HG03558 (cell line): ENCODE data around the gene DRAP1.
"Not testable (repeated sequence)": the region's sequence is repeated elsewhere in the genome, so short reads cannot be mapped to it uniquely, and the experiment has no call there.

Experiments
- ATAC-seq: cut with Tn5 transposase; IDR thresholded peaks from one replicate; pipeline ENCODE4 v1.9.1; 2021; ENCODE audit warnings: moderate number of reproducible peaks; ENCODE audit not compliant: unreplicated experiment; ENCODE audit errors: extremely low read depth

Gene DRAP1

DNA sequence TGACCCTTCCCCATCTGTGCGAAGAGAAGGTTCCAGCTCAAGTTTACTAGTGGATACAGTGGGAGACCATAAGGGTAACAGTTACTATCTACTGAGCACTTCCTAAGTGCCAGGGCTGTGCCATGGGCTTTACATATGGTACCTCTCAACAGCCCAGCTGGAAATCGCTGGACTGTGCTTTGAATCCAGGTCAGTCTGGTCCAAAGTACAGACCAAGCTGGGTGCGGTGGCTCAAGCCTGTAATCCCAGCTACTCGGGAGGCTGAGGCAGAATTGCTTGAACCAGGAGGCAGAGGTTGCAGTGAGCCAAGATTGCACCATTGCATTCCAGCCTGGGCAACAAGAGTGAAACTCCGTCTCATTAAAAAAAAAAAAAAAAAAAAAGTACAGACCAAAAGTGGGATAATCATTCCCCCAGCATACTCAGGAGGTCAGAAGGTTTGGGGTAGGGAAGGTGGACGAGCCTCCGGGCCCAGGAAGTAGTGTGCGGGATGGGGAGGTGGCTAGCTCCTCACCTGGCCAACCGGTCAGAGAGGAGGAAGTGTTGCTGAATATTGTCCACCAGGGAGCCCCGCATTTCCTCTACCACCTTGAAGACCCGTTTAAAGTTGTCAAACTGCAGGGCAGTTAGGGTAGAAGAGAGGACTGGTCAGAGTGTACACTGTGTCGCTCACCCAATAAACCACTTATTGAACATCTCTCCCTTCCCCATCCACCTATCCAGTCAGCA is 33.3 kb upstream of the DRAP1 start:
- no peak for ATAC-seq

DNA sequence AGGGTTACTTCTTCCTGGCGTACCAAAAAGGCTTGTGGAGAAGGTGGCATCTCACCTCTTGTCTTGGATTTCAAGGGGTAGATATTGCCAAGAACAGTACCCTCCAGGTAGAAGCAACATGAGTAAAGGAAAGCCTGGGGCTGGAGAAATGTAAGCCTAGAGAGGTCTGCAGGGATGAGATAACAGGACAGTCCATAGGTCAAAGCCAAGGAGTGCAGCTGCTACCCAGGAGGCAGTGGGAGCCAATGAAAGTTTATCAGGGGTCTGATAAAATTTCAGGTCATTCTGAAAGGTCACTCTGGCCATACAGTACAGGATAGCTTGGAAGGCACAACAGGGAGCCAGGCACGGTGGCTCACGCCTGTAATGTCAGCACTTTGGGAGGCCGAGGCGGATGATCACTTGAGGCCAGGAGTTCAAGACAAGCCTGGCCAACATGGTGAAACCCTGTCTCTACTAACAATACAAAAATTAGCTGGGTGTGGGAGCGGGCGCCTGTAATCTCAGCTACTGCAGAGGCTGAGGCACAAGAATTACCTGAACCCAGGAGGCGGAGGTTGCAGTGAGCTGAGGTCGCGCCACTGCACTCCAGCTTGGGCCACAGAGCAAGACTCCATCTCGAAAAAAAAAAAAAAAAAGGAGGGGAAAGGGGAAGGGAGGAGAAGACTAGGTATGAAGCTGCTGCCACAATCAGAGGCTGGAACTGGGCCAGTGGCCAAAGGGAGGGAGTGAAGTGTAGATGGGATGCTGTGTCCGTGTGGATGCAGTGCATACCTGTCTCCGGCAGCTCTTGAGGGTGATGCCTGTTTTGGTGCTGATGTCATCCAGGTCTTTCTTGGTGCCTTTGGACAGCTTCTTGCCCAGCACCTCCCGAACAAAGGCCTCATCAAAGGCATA is 32.2 kb upstream of the DRAP1 start:
- ATAC-seq = no peak

DNA sequence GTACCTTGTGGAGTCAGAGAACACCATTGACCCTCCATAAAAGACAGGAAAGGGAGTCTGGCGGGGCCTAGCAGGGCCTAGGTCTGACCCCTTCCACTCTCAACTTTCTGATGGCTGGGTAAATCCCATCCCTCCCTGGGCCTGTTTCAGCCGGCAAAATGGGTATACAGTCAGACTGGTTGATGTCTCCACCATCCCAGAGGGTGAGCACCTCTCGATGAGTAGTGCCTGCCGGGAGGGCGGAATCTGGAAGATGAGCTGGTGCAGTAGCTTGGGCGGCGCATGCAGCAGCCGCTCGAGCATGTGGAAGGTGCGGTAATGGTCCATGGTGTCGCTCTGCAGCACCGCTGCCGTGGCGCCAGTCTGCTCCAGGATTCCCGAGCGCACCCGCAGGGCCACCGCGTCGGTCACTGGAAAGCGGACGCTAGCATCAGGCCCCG is 31.5 kb upstream of the DRAP1 start:
- ATAC-seq = no peak

DNA sequence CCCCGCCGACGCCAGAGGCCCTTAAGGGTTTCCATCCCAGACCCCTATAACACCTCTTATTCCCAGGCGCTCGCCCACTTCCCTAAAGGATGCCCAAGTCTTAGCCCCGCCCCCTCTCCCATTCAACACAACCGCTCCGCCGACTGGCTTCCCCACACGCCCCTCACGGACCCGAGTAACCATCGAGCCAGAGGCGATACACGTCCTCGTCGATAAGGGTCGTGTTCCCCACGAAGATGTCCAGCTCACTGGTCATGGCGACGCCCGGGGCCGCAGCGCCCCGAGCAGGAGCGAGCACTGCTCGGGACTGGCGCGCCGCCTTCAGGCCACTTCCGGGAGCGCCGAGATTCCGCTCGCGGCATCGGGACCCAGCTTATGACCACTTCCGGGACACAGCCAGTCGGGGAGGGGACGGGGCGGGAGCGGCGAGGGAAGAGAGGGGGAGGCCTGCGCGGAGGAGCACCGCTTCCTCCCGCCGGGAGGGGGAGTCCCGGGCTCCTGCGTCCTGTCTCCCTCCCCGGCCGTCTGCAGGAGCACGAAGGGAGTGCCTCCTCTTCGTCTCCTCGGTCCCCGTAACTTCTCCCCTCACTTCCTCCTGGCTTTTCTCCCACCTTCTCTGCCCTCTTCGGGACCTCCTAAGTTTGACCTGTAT is 30.9 kb upstream of the DRAP1 start, which contains the start of gene FIBP:
Gene FIBP, minus strand, starts transcription at position 309 of the 652 bp plus-strand sequence. Its CDS starts 53 bp downstream, at position 256.
- no peak for ATAC-seq

DNA sequence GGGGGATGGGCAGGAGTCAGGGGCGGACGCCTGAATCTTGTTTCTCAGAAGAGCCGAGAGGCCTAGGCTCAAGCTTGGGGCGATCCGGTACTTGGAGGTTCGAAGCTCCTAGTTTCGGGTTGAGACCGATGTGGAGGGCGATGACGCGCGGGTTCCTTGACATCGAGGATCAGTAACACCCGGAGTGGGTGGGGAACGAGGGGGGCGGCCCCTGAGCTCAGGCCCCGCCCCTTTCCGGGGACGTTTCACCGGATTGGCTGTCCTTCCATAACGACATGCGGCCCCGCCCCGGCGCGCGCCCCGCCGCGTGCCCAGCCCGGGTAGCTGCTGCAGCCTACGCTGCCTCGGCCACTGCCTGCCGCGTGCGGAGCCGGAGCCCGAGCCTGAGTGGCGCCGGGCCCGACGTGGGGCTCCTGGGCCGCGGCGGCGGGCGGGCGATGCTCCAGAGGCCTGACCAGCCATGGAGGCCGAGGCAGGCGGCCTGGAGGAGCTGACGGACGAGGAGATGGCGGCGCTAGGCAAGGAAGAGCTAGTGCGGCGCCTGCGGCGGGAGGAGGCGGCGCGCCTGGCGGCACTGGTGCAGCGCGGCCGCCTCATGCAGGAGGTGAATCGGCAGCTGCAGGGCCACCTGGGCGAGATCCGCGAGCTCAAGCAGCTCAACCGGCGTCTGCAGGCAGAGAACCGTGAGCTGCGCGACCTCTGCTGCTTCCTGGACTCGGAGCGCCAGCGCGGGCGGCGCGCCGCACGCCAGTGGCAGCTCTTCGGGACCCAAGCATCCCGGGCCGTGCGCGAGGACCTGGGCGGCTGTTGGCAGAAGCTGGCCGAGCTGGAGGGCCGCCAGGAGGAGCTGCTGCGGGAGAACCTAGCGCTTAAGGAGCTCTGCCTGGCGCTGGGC is 28.7 kb upstream of the DRAP1 start, which contains the start of gene CCDC85B:
Gene CCDC85B, plus strand, starts transcription at position 350 of the 895 bp plus-strand sequence. Its CDS starts 111 bp downstream, at position 461.
- ATAC-seq = no peak

DNA sequence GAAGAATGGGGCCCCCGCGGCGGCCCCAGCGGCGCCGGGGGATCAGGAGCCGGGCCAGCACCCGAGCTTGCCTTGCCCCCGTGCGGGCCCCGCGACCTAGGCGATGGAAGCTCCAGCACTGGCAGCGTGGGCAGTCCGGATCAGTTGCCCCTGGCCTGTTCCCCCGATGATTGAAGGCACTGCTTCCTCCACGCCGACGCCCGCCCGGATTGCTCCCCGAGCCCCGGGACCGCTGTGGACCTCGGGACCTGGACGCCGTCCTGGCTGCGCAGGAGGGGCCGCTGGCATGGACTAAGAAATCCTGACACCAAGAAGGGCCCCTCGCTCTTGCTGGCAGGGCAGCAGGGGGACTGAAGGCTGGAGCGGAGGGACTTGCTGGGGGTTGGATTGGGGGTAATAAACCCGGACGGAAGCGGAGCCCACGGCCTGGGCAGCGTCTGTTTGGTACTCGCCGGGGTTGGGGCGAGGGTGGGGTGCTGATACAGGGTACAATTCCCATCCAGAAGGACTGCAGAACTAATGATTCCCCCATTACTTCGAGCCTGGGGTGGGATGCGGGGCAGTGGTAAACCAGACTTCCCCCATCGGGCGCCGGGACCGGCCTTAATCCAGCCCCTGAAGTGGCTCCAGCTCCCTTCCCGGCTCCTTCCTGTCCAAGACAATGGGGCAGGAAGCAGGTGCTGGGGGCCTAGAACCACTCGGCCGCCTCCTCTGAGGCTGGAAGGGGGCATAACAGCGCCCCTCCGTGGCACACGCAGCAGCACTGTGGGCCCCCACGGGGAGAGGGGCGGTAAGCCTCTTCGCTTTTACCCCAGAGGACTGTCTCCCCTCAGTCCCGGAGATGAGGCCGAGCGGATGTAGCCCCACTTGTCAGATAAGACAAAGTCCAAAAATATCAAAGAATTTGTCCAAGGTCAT is 27.7 kb upstream of the DRAP1 start:
- ATAC-seq = no peak

DNA sequence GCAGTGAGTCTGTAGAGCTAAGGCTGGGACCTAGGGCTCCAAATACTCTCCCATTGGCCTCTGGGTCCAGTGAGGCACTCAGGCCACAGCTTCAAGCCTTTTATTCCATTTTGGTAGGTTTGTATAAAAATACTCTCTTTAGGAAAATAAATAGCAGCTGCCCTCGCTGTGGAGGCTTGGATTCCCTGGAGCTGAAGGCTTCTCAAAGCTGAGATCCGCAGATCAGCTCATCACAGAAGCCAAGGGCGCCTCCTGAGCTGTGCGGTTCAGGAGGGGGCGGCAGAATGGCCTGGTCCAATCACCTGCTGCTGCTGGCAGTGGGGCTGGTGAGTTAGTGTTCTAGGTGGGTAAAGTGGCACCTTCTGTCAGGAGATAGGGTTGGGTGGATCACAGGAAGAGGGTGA is 27.1 kb upstream of the DRAP1 start:
- not testable (repeated sequence) for ATAC-seq

DNA sequence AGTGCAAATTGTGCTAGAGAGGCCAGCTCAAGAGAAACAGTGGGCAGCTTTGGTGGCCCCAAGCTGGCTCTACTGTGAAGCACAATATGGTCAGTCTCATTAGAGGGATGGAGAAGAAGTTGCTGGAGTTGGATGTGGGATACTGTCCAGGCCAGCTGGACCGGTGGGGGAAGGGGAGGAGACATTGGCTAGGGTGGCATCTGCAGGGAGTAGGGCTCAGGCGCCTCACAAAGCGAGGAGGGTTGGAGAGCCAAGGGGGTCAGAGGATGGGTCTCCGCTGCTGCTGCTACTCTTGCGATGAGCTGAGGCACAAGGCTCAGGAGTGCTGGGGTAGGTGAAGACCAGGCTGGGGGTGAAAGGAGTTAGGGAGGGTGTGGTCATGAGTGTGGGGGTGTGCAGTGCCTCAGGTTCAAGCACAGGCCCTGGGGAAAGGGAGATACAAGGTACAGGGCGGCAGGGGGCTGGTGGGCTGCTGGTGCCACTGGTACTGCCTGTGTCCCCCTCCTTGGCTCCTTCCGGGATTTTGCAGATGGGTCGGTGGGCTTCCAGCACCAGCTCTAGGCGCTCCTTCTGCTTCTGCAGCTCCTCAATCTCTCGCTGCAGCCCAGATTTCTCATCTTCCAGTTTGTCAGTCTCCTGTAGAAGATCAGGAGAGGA is 26.4 kb upstream of the DRAP1 start:
- no peak for ATAC-seq

DNA sequence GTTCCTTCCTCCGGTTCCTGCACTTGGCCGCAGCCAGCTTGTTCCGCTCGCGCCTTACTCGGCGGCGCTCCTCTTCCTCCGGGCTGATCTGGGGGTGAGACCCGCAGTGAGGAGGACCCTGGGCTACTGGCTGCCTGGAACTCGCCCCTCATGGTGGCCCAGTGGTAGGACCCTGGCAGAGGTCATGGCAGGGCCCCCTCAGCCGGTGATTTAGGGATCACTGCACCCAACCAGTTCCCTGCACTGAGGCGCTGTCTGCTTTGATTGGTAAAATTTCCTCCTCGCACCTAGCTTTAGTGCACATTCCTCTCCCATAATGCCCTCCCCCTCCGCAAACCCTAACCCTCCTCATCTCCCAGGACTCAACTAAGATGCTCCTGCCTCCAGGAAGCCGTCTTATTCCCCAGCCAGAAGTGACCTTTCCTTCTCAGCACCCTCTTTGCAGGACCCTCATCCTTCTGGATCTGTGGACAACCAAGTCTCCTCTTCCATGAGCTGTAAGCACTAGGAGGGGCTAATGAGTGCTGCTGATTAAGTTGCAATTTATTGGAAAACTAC is 25.1 kb upstream of the DRAP1 start:
- ATAC-seq = no peak

DNA sequence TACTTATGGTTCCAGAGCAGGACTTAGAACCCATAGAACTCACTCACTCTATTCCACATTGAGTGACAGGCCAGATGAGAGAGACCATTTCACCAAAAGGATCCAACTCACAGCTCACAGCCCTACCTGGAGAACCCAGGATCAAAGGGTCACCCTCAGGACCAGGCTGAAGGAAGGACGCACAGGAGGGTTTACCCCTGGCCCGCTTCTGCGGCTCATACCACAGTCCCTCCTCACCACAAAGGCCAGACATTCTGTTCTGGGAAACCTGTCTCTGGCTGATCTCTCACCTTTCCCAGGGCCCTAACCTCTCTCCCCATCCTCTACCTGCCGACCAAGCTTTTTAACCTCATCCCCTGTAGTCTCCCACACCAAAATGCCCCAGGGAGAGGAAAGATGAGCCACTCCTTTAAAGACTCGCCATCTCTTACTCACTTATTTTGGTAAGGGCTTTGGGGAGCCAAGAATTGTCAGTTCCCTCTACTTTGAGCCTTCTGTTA is 23.7 kb upstream of the DRAP1 start:
- ATAC-seq = no peak

DNA sequence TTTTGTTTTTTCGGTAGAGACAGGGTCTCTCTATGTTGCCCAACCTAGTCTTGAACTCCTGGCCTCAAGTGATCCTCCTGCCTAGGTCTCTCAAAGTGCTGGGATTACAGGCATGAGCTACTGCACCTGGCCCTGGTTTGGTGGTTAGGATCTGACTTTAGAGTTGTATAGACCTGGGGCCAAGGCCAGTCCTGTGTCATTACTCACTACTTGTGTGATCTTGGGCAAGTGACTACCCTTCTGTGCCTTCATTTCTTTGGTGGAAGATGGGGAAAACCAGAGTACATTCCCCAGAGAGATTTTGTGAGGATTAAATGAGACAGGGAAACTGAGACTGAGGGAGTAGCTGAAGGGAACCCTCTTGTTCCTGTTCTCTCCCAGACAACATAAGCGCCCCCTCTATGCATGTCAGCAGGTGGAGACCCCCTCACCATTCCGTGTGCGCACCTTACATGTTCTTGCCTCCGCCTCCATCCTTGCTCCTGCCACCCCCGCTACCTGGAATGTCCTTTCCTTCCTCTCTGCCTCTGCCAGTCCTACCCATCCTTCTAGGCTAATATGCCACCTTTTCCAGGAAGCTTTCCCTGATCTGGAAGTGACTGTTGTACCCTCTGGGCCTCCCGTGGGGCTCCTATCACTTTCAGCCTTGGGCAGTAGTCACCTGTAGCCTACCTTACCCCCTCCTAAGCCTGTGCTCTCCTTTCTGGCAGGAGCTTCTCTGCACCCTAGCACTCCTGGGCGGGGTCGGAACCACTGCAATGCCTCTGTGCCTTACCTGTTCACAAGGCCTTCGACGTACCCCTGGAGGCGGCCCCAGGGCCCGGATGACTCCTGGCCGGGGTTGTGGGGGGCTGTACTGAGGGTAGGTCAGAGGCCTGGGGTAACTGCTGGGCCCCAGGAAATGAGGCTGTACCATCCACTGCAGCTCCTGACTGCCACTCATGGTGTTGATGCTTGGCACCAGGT is 22.9 kb upstream of the DRAP1 start:
- ATAC-seq = no peak

DNA sequence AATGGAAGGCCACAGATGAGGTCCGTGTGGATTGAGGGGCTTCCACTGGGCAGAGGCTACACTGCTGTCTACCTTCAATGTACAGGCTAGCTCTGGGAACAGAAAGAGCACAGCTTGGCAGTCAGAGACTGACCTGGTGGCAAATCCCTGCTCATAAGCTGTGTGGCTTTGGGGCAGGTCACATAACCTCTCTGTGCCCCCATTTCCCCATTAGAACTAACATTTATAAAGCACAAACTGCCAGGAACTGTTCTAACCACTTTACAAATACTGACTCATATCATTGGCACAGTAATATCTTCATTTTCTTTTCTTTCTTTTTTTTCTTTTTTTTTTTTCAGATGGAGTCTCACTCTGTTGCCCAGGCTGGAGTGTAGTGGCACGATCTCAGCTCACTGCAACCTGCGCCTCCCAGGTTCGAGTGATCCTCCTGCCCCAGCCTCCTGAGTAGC is 22.2 kb upstream of the DRAP1 start:
- no peak for ATAC-seq

DNA sequence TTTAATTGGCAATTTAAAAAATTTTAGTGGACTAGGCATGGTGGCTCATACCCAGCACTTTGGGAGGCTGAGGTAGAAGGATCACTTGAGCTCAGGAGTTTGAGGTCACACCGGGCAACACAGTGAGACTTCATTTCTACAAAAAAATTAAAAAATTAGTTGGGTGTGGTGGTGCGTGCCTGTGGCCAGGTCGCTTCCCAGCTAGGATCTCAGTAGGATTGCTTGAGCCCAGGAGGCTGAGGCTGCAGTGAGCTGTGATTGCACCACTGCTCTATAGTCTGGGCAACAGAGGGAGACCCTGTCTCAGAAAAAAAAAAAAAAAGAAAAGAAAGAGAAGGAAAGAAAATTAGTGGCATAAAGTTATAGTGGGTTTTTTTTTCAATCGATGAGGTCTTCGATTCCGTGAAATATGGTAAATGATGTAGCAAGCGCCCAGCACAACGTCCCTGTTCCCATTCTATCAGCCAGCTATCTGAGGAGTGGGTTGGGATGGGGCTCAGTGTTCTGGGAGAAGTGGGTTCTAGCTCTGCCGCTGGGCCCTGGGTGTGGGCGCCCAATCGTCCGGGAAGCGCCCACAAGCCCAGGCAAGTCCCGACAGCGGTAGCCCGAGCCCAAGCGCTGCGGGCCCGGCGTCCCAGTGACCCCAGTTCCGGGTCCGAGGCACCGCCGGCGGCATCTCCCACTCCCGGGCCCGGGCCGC is 20.4 kb upstream of the DRAP1 start:
- no peak for ATAC-seq

DNA sequence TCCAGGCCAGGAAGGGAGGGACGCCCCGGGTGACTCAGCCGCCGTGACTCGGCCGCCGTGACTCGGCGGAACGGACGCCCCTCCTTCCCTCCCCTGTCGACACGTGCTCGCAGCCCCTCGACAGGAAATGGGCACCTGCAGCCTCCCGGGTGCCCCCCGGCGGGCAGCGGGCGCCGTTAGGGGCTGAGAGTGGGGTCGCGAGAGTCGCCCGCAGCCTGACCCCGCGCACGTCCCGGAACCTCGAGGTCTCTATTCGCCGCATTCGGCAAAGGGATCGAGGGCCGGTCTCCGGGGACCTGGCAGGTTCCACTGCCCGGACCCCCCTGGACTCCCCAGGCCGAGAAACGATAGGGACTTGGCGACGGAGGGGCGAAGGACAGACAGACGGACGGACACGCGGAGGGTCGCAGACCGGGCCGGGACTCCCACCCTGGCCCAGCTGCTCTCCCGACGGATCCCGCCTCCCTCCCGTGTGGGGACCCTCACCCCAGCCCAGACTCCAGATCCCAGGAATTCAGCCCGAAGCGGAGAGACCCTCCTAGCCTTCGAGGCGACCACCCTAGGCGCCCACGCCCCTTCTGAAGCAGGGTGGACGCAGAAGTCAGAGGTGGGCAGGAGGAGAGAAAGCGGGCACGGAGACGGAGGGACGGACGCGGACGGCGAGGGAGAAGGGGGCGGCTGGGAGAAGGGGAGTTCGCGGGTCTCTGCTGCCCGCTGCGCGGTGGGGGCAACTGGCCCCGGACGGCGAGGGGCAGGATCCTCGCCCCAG is 19.7 kb upstream of the DRAP1 start:
- ATAC-seq = no peak
